ENCODE results near the gene GNAS.

DNA sequence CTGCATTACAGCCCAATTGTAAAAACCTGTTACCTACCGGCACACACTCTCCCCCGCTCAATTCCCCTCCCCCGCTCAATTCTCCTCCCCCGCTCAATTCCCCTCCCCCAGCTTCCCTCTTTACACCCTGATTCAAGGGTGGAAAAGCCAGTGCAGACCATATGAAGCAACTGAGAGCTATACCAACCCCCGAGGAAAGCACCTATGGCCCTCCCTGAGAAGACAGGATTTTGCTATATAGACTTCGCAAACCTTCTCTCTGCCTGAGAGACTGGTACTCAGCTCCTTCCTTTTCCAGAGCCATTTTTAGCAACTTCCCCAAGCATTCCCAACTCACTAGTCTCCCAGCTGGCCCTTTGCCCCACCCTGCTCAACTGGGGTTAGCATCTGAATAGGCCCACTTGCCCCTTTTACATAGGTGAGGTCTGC lies 9.4 kb upstream of the GNAS start:
- TF ChIP-seq, protein P1, sequence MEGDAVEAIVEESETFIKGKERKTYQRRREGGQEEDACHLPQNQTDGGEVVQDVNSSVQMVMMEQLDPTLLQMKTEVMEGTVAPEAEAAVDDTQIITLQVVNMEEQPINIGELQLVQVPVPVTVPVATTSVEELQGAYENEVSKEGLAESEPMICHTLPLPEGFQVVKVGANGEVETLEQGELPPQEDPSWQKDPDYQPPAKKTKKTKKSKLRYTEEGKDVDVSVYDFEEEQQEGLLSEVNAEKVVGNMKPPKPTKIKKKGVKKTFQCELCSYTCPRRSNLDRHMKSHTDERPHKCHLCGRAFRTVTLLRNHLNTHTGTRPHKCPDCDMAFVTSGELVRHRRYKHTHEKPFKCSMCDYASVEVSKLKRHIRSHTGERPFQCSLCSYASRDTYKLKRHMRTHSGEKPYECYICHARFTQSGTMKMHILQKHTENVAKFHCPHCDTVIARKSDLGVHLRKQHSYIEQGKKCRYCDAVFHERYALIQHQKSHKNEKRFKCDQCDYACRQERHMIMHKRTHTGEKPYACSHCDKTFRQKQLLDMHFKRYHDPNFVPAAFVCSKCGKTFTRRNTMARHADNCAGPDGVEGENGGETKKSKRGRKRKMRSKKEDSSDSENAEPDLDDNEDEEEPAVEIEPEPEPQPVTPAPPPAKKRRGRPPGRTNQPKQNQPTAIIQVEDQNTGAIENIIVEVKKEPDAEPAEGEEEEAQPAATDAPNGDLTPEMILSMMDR (IDR thresholded peaks at IDR 0.05; ENCODE audit: low read depth, low read length, poor library complexity, severe bottlenecking), result no peak
- TF ChIP-seq EZH2phosphoT487 (IDR thresholded peaks at IDR 0.05; ENCODE audit: borderline replicate concordance, low read length), result no peak

Data from DOHH2 (cell line).